Stomach (tissue), 9 donors: Measurements from ENCODE around the gene MAGI1. TPM values are rescaled to one million over a fixed set of nuclear protein-coding genes. Genes with fewer than 3 reads are reported as not detected.

Experiments
- DNase-seq, 2 donors: peaks; one replicate each; pipeline versions ENCODE4 v3.0.0 to v3.0.0-alpha.2; 2013 to 2019
- H3K27ac ChIP-seq, 5 donors: fragments of 200-600 bp in 4 of 5; sonication (generic) in 4 of 5; one replicate each; pipeline ENCODE4 v1.5.1; 2013 to 2019; ENCODE audit warnings: mild to moderate bottlenecking in 1 of 5, moderate library complexity in 1 of 5
- H3K27me3 ChIP-seq, 3 donors: fragments of 200-600 bp; sonication (generic); one replicate each; pipeline ENCODE4 v1.5.1; 2017 to 2019; ENCODE audit warnings: mixed run types in 1 of 3
- H3K36me3 ChIP-seq, 4 donors: fragments of 200-600 bp; sonication (generic); 1 replicate in 3 of 4; 2 replicates in 1 of 4; pipeline ENCODE4 v1.5.1; 2016 to 2019
- H3K4me1 ChIP-seq, 4 donors: fragments of 200-600 bp; sonication (generic); one replicate each; pipeline ENCODE4 v1.5.1; 2016 to 2019
- H3K4me3 ChIP-seq, 4 donors: fragments of 200-600 bp; sonication (generic) in 3 of 4; one replicate each; pipeline ENCODE4 v1.5.1; 2016 to 2019; ENCODE audit warnings: mild to moderate bottlenecking in 1 of 4
- H3K9me3 ChIP-seq, 4 donors: fragments of 200-600 bp; sonication (generic); one replicate each; pipeline ENCODE4 v1.5.1; 2016 to 2019
- EP300 ChIP-seq: sonication (generic); formaldehyde crosslinking; IDR thresholded peaks from one replicate; pipeline ENCODE4 v1.6.1; 2017; ENCODE audit warnings: antibody characterized with exemption
- POLR2A ChIP-seq, 4 donors: fragments of 450-650 bp; IDR thresholded peaks; one replicate each; pipeline ENCODE4 v1.6.1; 2016; ENCODE audit warnings: antibody characterized with exemption in 4 of 4, control low read depth in 2 of 4, mild to moderate bottlenecking in 1 of 4, moderate library complexity in 1 of 4
- POLR2AphosphoS5 ChIP-seq, 3 donors: sonication (generic); formaldehyde crosslinking; IDR thresholded peaks; one replicate each; pipeline ENCODE4 v1.6.1; 2016; ENCODE audit warnings: antibody characterized with exemption in 3 of 3
- WGBS, 5 donors: extraction: QIAGEN DNeasy Blood & Tissue Kit in 3 of 5; methylation state at CpG; one replicate each; pipeline versions ENCODE4 v1.1.5 to v1.1.7; 2013 to 2018; 5-methylcytosine and 5-hydroxymethylcytosine counted together
- intact Hi-C: fragments of 100-400 bp; cut with DNase I; formaldehyde crosslinking; loops from one replicate; pipeline ENCODE4 v1.15.1; 2023; ENCODE audit warnings: low total_unique reads
- polyA plus RNA-seq, 3 donors: library from polyadenylated mRNA; stranded (reverse); fragments of 200-250 nt; gene quantifications; one replicate each; pipeline ENCODE4 v1.2.3, GENCODE V29; 2013
- total RNA-seq, 5 donors: library from RNA; depleted of rRNA; stranded (reverse); fragments of >200 nt; gene quantifications; one replicate each; pipeline versions ENCODE4 v1.1.0 to v1.2.3, GENCODE V29; 2014 to 2016
- TF ChIP-seq, protein P1 (sequence below), 7 experiments: fragments of 450-650 bp in 4 of 7; fragments of 200-600 bp in 3 of 7; sonication (generic) in 3 of 7; IDR thresholded peaks; one replicate each; pipeline ENCODE4 v1.5.1; 2016 to 2019; ENCODE audit warnings: antibody characterized with exemption in 7 of 7, control low read depth in 2 of 7, mild to moderate bottlenecking in 1 of 7
- donor health status: healthy with polysubstance abuse.
- donor health status: Bipolar disorder and iron deficiency.
- donor health status: healthy.

Gene MAGI1
- total and polyA plus RNA-seq, 8 donors, result 5.7 to 237 (median 84.8) TPM

GRCh38 chr3:65596029-65596300 is 442.8 kb downstream of the MAGI1 start:
- Histone ChIP-seq H3K9me3 (no peaks in the 10 kb centered on the region), H3K27me3 (peaks cover 0 to 17% (median 0%) of the 10 kb centered on the region in 3 donors), H3K4me3 (no peak overlapping the region), H3K4me1 (peaks cover 15 to 30% (median 23%) of the 10 kb centered on the region in 4 donors), H3K36me3 (no peaks in the 10 kb centered on the region), H3K27ac (no peak overlapping the region)
- 80 to 84% (median 84%) methylated on average over 5 of the region's 5 CpGs for WGBS, 5 donors
- intact Hi-C loops, result no loop called here
- TF ChIP-seq EP300 (no peak), POLR2AphosphoS5 (IDR thresholded peaks at IDR 0.05) (no peak), POLR2A (IDR thresholded peaks at IDR 0.05) (no peak)
- TF ChIP-seq, protein P1, sequence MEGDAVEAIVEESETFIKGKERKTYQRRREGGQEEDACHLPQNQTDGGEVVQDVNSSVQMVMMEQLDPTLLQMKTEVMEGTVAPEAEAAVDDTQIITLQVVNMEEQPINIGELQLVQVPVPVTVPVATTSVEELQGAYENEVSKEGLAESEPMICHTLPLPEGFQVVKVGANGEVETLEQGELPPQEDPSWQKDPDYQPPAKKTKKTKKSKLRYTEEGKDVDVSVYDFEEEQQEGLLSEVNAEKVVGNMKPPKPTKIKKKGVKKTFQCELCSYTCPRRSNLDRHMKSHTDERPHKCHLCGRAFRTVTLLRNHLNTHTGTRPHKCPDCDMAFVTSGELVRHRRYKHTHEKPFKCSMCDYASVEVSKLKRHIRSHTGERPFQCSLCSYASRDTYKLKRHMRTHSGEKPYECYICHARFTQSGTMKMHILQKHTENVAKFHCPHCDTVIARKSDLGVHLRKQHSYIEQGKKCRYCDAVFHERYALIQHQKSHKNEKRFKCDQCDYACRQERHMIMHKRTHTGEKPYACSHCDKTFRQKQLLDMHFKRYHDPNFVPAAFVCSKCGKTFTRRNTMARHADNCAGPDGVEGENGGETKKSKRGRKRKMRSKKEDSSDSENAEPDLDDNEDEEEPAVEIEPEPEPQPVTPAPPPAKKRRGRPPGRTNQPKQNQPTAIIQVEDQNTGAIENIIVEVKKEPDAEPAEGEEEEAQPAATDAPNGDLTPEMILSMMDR (IDR thresholded peaks at IDR 0.05), result no peak
- DNase-seq, result no peak

DNA sequence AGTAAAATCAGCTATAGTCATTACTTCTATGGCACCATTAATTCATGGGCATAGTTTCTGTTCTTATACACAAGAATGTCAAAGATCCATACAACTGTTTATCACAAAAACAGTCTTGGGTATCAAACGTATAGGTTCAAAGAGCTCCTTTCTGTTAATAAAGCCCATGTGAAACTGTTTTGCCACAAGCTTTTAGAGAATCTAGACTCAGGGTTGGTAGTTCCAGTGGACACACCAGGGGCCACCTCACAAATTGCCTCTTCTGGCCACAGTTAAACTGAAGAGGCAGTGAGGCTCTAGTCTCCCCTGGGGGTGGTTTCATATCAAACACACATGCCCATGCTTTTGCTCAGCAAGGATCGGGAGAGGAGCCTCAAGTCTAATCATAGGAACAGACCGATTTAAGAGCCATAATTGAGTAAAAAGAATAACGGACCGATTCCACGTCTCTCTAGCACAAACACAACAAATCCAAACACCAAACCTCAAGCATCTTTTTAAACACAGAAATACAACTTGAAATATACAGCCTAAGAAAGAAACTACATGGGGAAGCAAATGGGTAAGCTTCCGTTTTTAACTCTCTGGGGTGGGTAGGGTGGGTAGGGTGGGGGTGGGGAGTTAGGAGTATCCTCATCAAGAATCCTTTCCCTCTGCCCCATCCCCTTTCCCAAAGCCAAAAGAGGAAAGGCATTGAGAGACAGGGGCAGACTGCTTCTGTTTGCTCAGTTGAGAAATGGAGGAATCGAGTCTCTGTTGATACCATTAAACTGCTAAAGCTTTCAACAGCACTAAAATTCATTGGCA is 443.3 kb downstream of the MAGI1 start:
- Histone ChIP-seq H3K27me3 (peaks cover 0 to 17% (median 0%) of the 10 kb centered on the region in 3 donors), H3K4me3 (no peak overlapping the region), H3K4me1 (peaks cover 15 to 30% (median 23%) of the 10 kb centered on the region in 4 donors), H3K9me3 (no peaks in the 10 kb centered on the region), H3K36me3 (no peaks in the 10 kb centered on the region), H3K27ac (no peak overlapping the region)
- DNase-seq, result no peak
- TF ChIP-seq POLR2AphosphoS5 (IDR thresholded peaks at IDR 0.05), result no peak
- TF ChIP-seq EP300, result no peak
- TF ChIP-seq, protein P1 (IDR thresholded peaks at IDR 0.05), result no peak
- TF ChIP-seq POLR2A (IDR thresholded peaks at IDR 0.05), result no peak
- intact Hi-C loops, result no loop called here
- WGBS, 5 donors, result 69 to 86% (median 77%) methylated on average over 8 of the region's 8 CpGs

DNA sequence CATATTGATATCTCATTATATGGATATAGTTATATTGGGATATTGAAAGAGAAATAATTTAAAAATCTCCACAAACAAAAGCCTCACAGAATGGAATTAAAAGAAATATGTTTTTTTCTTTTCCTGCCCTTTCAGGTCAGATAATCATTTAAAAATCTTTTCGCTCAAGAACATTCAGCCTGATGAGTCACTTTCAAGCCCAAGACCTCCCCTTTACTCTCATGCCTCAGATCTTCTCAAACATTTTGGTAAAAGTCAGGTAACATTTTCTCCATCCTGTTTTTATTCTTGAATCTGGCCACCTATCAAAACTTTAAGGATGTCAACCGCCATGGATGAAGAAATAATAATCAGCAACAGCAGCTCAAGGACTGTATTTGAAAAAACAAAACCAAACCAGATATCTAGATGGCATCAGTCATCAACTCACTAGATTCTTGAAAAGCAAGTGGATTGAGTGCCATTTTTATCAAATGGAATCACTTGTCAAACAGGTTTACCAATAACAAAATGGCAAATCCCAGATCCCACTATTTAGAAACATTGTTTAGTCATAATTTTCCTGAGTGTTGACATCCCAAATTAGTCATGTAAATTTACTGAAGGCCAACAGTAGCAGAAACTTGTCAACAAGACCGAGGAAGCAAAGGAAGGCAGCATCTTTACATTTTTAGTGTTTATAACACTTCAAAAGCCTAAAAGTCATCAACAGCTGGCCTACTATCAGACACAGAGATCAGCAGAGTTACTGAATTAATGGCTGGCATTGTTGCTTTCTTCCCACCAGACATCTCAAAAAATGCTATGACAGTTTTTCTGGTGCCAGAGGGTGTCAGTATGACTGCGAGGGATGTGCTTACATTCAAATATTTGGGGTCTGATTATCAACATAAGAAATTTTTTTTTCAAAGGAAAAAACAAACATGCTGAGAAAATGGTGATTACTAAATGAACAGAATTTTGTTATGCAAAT is 444.7 kb downstream of the MAGI1 start:
- H3K4me1 ChIP-seq, result peaks cover 15 to 38% (median 23%) of the 10 kb centered on the region in 4 donors
- H3K4me3 ChIP-seq, result no peak overlapping the region
- TF ChIP-seq, protein P1 (IDR thresholded peaks at IDR 0.05), result no peak
- TF ChIP-seq EP300 (no peak), POLR2A (IDR thresholded peaks at IDR 0.05) (no peak)
- intact Hi-C loops, result no loop called here
- H3K27ac ChIP-seq, result no peak overlapping the region
- WGBS, 5 donors, result 74 to 84% (median 80%) methylated on average over 4 of the region's 4 CpGs
- DNase-seq, result no peak
- H3K36me3 ChIP-seq, result no peaks in the 10 kb centered on the region
- peaks cover 0 to 17% (median 0%) of the 10 kb centered on the region in 3 donors for H3K27me3 ChIP-seq
- no peaks in the 10 kb centered on the region for H3K9me3 ChIP-seq

- TF ChIP-seq, protein P1 (IDR thresholded peaks at IDR 0.05), result no peak
- TF ChIP-seq POLR2A (IDR thresholded peaks at IDR 0.05), result no peak
- no peak for TF ChIP-seq EP300
- TF ChIP-seq POLR2AphosphoS5 (IDR thresholded peaks at IDR 0.05), result no peak
- 86 to 96% (median 93%) methylated on average over 3 of the region's 3 CpGs for WGBS, 5 donors
- H3K36me3 ChIP-seq, result no peaks in the 10 kb centered on the region
- intact Hi-C loops, result no loop called here
- no peak overlapping the region for H3K4me3 ChIP-seq
- H3K9me3 ChIP-seq, result no peaks in the 10 kb centered on the region
- no peak for DNase-seq
- no peak overlapping the region for H3K27ac ChIP-seq
- peaks cover 0 to 2% (median 0%) of the 10 kb centered on the region in 3 donors for H3K27me3 ChIP-seq
- H3K4me1 ChIP-seq, result peaks cover 0 to 20% (median 4%) of the 10 kb centered on the region in 4 donors
Measured at GRCh38 chr3:65591313-65591712, 447.4 kb downstream of the MAGI1 start.
